ENCODE measurements around the gene SLC24A4.

SLC24A4 gene

DNA sequence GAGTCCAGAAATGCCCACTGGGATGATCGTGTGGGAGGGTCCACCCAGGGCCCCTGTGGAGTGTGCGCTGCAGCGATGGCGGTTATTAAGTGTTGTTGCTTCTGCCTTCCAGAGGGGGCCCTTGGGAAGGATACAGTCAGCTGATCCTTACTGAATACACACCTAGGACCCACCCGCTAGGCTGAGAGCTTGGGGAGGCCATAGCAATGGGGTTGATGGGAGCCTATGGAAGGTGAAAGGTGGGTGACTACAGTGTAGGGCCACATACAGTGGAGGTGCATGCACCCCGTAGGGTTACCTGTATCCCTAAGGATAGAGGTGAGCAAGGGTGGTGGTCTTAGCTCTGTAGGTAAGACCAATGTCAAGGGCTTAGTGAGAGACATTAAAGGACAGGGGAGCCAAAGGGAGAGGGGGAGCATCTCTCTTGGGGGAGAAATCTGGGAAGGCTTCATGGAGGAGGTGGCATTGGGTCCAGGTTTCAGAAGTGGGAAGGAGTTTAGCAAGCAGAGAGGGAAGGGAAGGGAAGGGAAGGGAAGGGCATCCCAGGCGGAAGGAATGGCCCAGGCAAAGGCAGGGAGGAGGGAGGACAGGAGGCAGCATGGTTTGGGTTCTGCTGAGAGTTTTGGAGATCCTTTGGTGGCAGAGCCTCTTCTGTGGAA is 117.5 kb downstream of the SLC24A4 start:
- DNase-seq, result no peak

DNA sequence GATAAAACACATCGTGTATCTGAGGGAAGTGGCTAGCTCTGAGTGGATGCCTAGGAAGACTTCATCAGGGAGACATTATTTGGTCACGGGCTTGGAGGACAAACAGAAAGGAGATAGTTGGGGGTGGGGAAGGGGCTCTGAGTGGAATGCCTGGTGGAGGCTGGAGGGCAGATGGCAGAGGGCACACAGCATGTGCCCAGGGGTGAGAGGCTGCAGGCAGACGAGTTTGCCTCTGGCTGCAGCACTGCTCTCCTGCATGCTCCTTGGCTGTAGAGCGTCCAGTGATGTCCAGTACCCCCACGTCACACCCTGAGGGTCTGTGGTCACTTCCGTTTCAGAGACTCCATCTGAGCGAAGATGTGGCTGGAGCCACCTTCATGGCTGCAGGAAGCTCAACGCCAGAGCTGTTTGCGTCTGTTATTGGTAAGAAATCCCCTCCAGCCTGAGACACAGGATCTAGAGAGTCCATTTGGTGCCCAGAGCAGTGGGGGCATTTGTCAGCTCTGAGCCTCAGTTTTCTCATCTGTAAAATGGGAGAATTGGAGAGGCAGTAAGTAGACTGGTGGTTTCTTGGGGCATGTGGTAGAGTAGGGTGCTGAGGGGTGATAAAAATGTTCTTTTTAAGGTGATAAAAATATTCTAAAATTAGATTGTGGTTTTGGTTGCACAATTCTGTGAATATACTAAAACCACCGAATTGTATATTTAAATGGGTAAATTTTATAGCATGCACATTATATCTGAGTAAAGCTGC is 119.0 kb downstream of the SLC24A4 start:
- no peak for DNase-seq

DNA sequence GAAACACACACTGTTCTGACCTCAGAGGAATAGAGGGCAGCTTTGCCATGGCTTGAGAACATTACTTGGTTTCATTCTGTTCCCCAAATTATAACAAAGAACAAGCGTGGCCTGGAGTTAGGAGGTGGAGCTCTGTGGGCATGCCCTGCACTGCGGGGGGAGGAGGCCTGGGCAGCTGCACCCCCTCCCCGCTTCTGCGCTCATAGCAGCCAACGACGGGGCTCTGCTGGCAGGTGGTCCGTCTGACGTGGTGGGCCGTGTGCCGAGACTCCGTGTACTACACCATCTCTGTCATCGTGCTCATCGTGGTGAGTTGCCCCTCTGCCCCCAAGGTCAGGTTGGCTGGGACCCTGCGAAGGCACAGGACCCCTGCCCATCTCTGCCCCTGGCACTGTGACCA is 120.2 kb downstream of the SLC24A4 start:
- DNase-seq, result no peak

DNA sequence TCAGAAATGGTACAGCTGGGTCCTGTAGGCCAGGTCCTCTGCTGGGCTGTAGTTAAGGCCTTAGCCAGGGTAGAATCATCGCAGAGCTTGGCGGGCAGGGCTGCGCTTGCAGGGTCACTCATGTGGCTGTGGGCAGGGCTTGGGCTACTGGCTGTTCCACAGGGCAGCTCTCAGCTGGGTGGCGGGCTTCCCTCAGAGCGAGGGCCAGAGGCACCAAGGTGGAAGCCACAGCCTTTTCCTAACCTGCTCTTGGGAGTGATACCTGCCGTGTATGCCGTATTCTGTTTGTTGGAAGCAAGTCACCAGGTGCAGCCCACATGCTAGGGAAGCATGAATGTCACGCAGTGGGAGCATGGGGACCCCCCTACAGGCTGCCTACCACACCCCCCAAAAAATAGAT is 120.8 kb downstream of the SLC24A4 start:
- no peak for DNase-seq

DNA sequence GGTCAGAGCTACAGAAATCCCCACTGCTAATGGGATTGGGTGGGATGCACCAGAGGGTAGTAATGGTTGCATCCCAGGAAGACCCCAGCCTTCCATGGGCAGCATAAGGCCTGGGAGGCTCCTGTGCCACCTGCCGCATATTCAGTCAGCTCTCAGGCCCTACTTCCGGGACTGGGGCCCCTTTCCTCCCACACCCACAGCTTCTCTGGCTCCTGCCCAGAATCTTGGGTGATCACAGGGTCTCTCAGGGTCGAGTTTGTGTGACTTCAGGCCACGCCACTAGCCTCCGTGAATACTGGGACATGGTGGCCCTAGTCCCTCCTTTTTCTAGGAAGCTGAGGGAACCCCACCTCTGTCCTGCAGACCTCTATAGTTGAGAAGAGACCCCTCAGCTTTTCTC is 123.8 kb downstream of the SLC24A4 start:
- no peak for DNase-seq

DNA sequence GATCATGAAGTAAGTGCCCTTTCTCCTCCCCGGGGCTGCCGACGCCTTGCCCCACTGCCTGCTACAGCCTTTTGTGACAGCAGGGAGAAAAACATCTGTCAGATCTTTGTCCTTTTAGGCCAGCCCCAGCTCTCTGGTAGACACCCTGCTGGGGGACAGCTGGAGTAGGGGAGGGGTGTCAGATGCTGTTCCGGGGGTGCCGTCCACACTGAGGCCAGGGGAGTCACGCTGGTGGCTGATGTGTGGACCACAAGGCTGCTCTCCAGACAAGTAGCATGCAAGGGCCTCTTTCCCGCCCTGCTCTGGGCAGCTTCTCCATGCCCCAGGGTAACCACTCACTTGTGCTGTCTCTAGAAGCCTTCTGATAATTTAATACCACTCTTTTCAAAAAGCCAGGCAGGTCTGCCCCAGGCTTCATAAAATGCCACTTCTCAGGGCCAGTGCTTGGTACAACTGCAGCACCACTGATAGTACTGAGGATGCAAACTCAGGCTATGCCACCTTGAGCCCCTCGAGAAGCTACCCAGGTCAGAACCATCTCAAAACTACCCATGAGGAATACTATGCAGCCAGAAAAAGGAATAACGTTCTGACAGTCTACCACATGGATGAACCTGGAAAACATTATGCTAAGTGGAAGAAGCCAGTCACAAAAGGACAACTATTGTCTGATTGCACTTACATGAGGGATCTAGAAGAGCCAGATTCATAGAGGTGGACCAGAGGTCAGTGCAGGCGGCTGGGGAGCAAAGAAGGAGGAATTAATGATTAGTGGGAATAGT is 124.6 kb downstream of the SLC24A4 start:
- no peak for DNase-seq

DNA sequence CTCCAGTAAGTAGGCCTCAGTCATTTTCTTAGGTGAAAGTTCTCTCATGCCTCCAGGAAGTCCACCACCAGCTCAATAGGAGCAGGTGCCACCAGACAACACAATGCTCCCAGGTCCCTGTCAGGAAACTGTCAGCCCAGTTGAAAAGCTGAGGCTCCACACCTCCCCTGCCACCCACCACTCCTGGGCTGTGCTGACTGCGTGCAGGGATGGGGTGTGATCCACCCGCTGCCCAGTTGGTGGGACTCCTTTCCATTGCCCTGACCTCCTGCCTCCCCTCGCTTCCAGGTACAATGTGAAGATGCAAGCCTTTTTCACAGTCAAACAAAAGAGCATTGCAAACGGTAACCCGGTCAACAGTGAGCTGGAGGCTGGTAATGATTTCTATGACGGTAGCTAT is 125.8 kb downstream of the SLC24A4 start:
- DNase-seq, result no peak

DNA sequence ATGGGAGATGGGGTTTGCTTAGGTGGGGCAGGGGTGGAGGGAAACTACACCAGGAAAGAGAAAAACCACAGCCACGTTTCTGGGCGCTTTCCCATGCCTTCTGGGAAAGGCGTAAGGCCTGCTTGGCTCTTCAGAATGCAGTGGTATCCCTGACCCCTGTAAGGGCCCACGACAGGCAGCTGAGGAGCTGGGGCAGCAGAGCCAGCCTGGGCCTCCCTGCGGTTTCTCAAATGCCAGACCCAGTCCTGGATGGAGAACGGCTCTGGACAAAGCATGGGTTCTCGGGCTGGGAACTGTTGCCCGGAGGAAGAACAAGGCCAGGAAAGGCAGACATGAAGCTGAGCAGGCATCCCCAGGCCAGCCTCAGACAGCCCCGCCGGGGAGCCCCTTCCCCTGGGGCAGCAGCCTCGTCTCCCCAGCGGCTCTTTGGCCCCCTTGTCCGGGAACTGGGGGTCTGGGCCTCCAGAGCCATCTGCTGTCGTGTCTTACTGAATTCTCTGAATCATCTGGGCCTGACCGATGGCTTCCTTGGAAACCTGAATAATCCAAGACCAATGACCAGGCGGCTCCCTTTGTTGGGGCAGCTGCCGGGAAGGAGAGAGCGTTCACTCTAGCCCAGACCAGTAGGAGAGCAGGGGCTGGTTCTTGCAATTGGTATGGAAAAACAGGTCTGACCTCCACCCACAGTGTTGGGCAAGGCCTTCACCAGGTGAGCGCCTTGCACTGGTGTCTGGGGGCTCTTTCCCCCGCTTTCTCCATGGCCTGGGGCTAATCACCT is 126.6 kb downstream of the SLC24A4 start:
- no peak for DNase-seq

DNA sequence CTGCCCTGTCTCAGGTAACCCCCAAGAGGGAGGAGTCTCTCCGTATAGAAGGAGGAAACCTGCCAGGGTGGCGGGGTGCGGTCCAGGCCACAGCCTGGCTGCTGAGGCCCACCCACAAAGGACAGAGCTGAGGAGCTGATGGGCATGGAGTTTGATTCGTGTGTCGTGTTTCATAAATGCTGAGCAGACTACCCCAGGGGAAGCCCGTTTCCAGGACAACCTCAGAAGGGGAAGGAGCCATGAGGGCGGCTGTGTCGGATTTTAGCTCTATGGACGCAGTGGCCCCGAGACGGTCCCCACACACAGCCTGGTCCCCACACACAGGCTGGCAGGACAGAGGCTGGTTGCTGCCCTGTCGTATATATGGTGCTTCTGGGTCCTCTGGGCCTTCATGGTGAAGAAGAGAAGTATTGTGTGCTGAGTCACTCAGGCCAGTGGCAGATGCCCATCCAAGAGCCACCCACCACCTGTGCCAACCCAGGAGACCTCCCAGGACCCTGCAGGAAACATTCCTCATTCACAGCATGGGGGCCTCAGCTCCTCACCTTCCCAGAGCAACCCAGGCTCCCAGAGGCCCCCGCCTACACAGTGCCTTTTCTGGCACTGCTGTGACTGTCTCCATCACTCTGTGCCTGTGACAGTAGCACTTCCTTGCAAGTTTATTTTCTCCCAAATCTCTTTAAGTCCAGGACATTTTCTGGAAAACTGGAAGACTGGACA is 127.5 kb downstream of the SLC24A4 start:
- no peak for DNase-seq

DNA sequence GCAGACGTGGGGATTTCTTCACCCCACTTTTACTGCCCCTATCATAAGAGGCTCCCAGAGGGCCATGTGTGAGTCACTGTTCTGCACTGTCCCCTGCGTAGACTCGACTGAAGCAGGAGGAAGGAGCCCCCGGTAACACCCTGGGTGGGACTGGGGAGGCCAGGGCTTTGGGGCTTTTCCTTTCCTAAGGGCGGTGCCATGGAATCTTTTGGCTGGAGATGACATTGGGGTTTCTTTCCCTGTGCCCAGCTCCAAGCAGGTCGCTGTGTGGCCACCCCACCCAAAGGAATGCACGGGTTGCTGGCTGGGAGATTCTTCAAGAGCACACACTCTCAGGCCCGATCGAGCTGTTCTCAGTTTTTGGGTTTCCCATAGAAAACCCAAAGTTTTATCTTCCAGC is 128.3 kb downstream of the SLC24A4 start:
- no peak for DNase-seq

DNA sequence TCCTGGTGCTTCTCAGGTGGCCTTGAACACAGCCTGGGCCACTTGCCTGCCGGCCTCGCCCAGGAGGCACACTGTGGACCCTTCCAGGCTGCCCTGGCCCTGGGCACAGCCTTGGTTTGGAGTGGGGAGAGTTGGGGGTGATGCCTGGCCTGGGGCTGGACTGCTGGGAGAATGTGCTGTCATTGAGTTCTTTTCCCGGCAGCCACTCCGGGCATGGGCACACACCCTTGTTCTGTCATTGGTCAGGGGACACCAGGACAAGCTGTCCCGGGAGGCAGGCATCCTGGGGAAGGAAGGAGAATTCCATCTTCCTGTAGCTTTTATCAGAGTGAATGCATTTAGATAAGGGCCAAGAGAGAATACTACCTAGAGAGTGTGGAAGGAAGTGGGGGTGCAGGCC is 128.8 kb downstream of the SLC24A4 start:
- no peak for DNase-seq

DNA sequence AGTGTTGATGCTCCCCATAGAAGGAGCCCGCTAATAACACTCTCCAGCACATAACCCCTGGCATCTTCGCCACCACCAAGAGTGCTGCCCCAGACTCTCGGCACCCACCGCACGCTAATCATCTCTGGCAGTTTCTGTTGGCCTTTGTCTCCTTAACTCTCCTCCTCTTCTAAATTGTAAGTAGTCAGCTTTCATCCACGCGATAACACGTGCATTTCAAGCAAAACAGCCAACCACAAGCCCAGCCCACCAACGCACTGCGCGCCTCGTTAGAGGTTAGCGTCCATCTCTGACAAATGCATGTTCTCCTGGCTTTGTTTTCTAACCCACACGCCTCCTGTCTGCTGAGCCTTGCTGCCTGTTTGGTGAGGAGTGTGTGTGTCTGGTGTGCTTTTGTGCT is 129.5 kb downstream of the SLC24A4 start:
- DNase-seq, result no peak

DNA sequence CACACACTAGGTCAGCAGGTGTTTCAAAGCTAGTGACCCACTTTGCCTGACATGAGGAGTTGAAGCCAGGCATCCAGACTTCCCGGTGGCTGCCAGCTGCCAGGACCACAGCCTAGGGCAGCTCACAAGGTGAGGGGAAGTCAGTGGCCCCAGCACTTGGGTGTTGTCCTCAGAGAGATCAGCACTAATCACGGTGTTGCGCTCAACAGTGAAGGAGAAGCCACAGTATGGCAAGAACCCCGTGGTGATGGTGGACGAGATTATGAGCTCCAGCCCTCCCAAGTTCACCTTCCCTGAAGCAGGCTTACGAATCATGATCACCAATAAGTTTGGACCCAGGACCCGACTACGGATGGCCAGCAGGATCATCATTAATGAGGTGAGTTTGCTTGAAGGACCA is 130.7 kb downstream of the SLC24A4 start:
- no peak for DNase-seq

DNA sequence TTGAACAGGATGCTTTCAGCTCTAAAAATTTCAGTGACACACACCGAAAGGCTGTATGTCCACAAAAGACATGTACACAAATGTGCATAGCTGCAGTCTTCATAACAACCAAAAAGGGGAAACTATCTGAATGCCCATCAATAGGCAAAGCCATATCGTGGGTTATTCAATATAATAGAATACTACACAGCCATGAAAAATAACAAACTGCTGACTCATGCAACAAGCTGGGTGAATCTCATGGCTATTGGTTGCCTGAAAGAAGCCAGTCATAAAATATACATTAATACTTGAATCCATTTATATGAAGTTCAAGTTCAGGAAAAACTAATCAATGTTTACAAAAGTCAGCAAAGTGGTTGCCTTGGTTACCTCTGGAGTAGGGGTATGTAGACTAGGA is 132.3 kb downstream of the SLC24A4 start:
- no peak for DNase-seq

DNA sequence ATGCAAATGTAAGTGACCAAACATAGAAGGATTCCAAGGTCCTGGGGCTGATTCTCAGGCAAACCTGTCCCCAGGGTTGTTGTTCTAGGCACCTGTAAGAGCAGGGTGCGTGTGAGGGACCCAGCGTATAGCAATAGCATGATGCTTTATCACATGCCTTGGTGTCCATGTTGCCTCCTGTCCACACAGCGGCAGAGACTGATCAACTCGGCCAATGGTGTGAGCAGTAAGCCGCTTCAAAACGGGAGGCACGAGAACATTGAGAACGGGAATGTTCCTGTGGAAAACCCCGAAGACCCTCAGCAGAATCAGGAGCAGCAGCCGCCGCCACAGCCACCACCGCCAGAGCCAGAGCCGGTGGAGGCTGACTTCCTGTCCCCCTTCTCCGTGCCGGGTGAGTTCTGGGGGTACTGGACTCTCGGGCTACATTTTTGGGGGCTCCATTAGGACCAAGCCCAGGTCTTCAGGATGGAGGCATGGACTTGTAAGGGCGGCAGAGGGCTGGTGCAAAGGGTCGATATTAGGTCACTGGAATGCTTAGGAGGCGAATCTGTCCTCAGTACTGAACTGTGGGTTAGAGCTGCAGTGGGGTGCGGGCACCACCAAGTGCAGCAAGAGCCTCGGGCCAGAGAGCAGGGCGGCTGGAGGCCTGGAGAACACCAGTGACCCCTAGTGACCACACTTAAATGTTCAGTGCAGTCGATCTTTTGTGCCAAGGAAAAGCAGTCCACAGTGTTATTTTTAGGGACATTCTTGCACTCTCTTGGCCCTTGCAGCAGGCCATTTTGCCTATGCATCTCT is 133.4 kb downstream of the SLC24A4 start:
- peak; percentile 33 for DNase-seq

DNA sequence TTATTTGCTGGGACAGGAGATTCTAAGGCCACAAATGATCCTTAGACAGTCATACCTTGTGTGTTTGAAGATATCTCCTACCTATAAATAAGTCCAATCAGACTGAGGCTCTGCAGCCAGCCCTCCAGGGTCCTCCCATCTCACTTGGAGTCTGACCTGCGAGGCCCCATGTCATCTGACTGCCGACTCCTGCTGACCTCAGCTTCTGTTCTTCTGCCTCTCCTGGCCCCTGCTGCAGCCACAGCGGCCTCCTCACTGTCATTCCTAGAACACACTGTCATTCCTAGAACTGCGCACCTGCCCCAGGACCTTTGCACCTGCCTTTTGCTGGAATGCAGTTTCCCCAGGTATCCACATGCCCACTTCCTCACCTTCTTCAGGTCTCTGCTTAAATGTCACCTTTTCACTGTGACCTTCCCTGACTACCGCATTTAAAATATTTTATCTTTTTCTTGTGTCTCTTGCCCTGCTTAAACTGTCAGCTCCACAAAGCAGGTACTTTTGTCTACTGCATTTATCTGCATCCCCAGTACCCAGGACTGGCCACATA is 134.1 kb downstream of the SLC24A4 start:
- no peak for DNase-seq

DNA sequence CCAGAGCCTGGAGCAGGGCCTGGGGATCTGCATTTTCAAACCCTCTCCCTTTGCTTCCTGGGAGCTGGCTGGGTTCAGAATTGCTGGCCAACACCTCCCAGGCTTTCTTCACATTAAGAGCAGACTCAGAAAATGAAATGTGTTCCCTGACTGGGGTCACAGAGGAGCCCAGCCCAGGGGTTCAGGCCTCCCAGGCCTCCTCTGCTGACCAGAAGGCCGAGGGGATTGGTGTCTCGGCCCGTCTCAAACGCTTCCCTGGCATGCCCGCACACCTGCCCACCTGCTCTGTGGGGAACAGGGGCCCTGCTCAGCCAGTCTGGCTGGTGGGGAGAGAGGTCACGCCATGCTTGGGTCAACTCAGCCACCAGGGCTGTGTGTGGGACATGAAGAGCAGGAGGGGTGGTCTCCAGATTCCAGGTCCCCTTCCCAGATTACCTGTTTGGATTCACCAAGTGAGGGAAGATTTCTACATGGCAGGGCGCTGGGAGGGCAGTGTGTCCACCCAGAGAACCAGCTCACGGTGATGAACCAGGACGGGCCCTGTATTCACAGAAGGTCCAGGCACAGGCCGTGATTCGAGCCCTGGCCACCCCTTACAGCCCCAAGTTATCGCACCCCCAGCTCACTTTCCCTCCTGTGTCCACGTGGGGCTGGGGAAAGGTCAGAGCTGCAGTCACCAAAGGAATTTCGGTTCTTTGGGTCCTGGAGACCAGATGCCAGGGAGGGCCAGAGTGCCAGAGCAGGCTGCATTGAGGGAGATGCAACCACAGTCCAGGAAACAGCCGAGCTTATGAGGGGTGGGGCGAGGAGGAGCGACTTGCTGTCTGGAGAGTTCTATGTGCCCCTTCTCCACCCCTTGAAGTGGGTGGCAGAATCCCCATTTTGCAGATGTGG is 135.4 kb downstream of the SLC24A4 start:
- DNase-seq, result no peak

DNA sequence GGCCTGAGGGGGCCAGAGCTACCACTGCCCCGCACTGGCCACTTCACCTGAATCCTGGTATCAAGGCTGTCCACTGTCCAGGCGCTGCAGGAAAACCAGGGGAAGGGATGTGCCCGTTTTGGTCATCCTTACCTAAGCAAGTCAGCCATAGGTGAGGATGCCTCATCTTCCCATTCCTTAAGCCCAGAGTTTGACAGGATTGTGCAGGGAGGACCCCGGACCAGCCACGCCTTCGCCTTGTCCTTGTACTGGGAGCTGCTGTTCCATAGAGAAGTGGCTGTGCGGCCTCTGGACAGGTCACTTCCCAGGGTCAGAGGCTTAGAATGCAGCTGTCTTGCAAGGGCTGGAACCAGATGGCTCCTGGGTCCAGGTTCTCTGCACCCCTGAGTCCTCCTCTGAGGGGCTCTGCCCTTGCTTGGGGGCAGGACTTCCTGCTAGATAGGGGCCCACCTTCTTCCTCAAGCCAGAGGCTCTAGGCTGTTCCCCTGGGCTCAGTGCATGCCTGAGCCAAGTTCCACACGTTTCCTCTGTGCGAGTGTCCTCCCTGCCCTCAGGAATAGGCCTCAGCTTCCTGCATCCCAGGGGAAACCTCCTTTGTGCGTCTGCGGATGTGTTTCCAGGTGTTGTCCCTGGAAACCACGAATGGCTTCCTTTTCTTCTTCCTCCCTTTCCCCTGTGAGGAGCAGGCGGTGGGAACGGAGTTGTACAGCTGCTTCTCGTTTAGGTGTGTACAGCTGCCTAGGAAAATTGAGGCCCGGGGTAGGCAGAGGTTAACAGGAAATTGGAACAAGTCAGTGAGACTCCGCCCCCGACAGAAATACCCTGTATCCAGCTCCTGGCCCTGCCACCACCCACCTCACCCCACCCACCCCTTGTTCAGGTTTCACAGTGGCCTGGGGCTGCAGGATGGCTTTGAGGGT is 136.3 kb downstream of the SLC24A4 start:
- DNase-seq, result no peak

DNA sequence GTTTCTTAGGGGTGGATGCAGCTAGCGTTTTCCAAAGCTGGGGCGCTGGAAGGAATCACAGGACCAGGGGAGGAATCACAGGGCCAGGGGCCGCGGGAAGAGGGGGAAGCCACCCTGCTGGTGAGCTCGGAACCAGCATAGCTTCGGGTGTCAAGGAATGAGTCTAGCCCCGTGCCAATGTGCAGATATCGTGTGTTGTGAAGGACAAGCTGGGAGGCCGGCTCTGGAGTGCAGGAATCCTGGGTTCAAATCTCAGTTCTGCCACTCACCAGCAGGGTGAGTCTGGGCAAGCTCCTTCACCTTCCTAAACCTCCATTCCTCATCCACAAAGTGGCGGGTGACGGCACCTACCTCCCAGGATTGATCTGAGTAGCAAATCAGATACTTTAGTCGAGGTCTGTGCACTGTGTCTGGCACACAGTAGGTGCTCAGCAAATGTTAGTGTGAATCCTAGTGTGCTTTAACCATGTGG is 137.0 kb downstream of the SLC24A4 start:
- no peak for DNase-seq

All from NCI-H1092 treated with DMSO at 0.1 percent for 48 hours (cell line).